ENCODE results near the gene TMEM63B.
"Not testable (repeated sequence)": the region's sequence is repeated elsewhere in the genome, so short reads cannot be mapped to it uniquely, and the experiment has no call there.

DNA sequence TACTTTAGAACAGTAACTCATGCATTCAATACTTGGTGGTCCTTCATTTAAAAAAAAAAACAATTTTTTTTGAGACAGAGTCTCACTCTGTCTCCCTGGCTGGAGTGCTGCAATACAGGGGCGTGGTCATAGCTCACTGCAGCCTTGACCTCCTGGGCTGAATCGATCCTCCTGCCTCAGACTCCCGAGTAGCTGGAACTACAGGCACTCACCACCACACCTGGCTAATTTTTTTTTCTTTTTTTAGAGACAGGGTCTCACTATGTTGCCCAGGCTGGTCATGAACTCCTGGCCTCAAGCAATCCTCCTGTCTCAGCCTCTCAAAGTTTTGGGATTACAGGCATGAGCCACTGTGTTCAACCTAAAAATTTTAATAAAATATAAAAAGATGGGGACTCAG, 17.2 kb downstream of the TMEM63B start:
- TF ChIP-seq POLR2AphosphoS5, POLR2A (IDR thresholded peaks at IDR 0.05; ENCODE audit: low read depth, low read length): not testable (repeated sequence)

All from GM12892 (cell line).